ENCODE measurements around the gene FOXI1.

The FOXI1 gene

GRCh38 chr5:170154297-170154696 lies 48.6 kb downstream of the FOXI1 start:
- DNase-seq, result no peak

GRCh38 chr5:170154744-170155143 lies 49.0 kb downstream of the FOXI1 start:
- DNase-seq, result no peak

GRCh38 chr5:170155771-170156170 lies 50.1 kb downstream of the FOXI1 start:
- no peak for DNase-seq

GRCh38 chr5:170159101-170159698 lies 53.5 kb downstream of the FOXI1 start:
- no peak for DNase-seq

Measured in femur (tissue), 1 donor.